IPS-18c (cell line): ENCODE data around the gene PKLR.
"Not testable (repeated sequence)": the region's sequence is repeated elsewhere in the genome, so short reads cannot be mapped to it uniquely, and the experiment has no call there.

Experiments used
- H3K4me3 ChIP-seq: 2 replicates; pipeline ENCODE4 v1.7.0; 2013; ENCODE audit warnings: low read depth, mild to moderate bottlenecking, low read length, moderate library complexity; ENCODE audit not compliant: insufficient read depth
- H3K9me3 ChIP-seq: one replicate; pipeline ENCODE4 v1.6.1; 2013; ENCODE audit warnings: mild to moderate bottlenecking, low read length, moderate library complexity; ENCODE audit not compliant: control insufficient read depth, insufficient read depth

PKLR gene

GRCh38 chr1:155295183-155295941, 5.9 kb downstream of the PKLR start:
- Histone ChIP-seq H3K4me3 (peak overlapping the region; percentile 87), H3K9me3 (peaks cover 2% of the 10 kb centered on the region)

- Histone ChIP-seq H3K4me3 (peak overlapping the region; percentile 87), H3K9me3 (peaks cover 2% of the 10 kb centered on the region)
Observed at GRCh38 chr1:155294520-155295182, 6.6 kb downstream of the PKLR start.

- peaks cover 2% of the 10 kb centered on the region for H3K9me3 ChIP-seq
- H3K4me3 ChIP-seq: no peak overlapping the region
Observed at GRCh38 chr1:155293086-155293749, 8.0 kb downstream of the PKLR start.

- not testable (repeated sequence) for H3K4me3 ChIP-seq, H3K9me3 ChIP-seq
Observed at GRCh38 chr1:155291006-155291405, 10.2 kb downstream of the PKLR start.

- Histone ChIP-seq H3K9me3 (no peaks in the 10 kb centered on the region), H3K4me3 (no peak overlapping the region)
Observed at GRCh38 chr1:155287987-155288543, 13.2 kb downstream of the PKLR start.

- no peak overlapping the region for H3K4me3 ChIP-seq
- no peaks in the 10 kb centered on the region for H3K9me3 ChIP-seq
Observed at GRCh38 chr1:155286544-155286943, 14.7 kb downstream of the PKLR start.

- no peaks in the 10 kb centered on the region for H3K9me3 ChIP-seq
- H3K4me3 ChIP-seq: no peak overlapping the region
Observed at GRCh38 chr1:155285631-155286044, 15.6 kb downstream of the PKLR start.

- H3K4me3 ChIP-seq: no peak overlapping the region
- no peaks in the 10 kb centered on the region for H3K9me3 ChIP-seq
Observed at GRCh38 chr1:155285063-155285462, 16.2 kb downstream of the PKLR start.

- no peaks in the 10 kb centered on the region for H3K9me3 ChIP-seq
- no peak overlapping the region for H3K4me3 ChIP-seq
Observed at GRCh38 chr1:155284476-155284875, 16.8 kb downstream of the PKLR start.

GRCh38 chr1:155282488-155283091, 18.6 kb downstream of the PKLR start:
- no peak overlapping the region for H3K4me3 ChIP-seq
- H3K9me3 ChIP-seq: no peaks in the 10 kb centered on the region

GRCh38 chr1:155279268-155279667, 22.0 kb downstream of the PKLR start:
- Histone ChIP-seq H3K9me3 (no peaks in the 10 kb centered on the region), H3K4me3 (peak overlapping the region; percentile 20; the same call in 1 of the 2 replicates)

GRCh38 chr1:155278689-155279160, 22.5 kb downstream of the PKLR start:
- H3K4me3 ChIP-seq: no peak overlapping the region; the same call in 1 of the 2 replicates
- H3K9me3 ChIP-seq: no peaks in the 10 kb centered on the region

- peak overlapping the region; percentile 81 for H3K4me3 ChIP-seq
Observed at GRCh38 chr1:155277902-155278688, 23.1 kb downstream of the PKLR start.

GRCh38 chr1:155277070-155277901, 24.0 kb downstream of the PKLR start, which contains the start of gene HCN3:
HCN3 (plus strand) TSS chr1:155277463; CDS start chr1:155277591, 128 bp downstream.
- H3K4me3 ChIP-seq: peak within 1 kb of the TSS; percentile 81
- H3K9me3 ChIP-seq: no peaks in the 10 kb centered on the region

More at GRCh38 chr1:155277902-155278688, 23.1 kb downstream of the PKLR start:
- no peaks in the 10 kb centered on the region for H3K9me3 ChIP-seq

GRCh38 chr1:155273343-155274245, 27.6 kb downstream of the PKLR start, which contains the start of gene CLK2:
CLK2 (minus strand) TSS chr1:155273504; CDS start chr1:155270977, 2,527 bp downstream.
- H3K9me3 ChIP-seq: no peaks in the 10 kb centered on the region
- peak within 1 kb of the TSS; percentile 81 for H3K4me3 ChIP-seq
